Measurements from ENCODE around the gene SEMA6D. TPM values are rescaled to one million over a fixed set of nuclear protein-coding genes. Genes with fewer than 3 reads are reported as not detected.

Gene SEMA6D
- total RNA-seq, 1 donor from 2014 or later: 5.9 TPM

DNA sequence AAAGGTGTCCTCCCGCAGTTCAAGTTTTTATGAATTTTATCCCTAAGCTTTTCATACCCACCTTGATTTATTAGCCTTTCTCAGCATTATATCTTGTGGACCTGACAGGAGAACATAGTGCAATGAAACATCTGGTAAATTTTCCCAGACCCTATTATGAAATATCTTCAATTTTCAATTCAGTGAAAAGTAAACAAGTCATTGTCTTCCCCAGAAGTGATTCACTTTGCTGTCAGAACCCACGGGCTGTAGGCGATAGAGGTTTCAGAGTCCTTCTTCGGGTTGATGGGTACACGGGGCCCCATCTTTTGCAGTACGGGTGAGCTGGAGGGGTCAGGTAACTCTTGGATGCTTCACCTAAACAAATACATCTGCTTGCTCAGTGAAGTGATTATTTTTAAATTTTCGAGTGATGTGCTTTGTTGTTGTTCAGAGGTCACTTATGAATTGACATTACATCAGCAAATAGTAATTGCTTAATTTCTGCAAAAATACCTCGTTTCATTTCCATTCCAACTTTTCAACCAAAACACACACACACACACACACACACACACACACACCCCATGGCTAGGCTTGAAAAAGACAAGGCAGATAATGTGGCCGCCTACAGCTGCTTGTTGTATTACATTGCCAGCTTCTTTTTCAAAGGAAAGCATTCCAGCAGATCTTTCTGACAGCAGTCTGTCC lies 102.9 kb downstream of the SEMA6D start:
- DNase-seq (ENCODE audit: low read depth, low spot score): no peak

DNA sequence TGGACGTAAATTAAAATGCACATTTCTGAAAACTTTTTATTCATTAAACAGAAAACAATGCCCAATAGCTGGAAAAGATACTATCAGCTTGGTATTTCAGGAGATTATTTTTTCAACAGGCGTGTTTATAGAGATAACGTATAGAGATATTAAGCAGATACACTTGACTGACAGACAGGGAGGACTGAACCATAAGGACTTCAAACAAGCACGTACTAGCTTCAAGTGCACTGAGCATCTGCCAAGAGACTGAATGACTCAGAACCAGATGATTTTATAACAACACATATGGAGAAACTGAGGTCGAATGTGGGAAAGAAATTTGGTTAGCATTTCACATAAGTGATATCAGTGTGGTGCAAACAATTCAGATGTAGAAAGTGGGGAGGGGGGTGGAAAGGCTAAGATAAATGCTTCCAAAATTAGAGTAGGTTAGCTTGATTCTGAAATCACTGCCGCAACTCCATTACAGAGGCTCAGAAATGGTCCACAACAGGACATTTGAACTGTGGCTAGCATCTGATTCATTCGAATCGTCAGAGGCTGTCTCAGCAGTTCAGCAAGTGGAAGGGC lies 103.5 kb downstream of the SEMA6D start:
- DNase-seq (ENCODE audit: low read depth, low spot score): no peak

DNA sequence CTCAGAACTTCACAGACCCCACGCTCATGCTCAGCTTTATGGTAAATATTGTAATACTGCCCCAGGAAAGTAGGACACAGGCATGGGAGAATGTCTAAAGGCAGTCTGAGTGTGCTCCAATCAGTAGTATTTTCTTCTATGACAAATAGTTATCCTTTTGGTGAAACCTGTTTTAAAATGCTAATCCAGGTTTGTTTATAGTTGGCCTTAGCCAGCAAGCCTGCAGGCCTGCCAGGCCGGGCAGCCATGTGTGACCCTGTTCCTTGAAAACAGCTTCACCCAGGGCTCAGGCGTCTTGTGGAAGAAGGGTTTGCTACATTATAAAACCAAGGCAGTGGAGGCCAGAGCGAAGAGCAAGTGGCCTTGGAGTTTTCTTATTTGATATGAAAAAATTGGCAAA lies 104.7 kb downstream of the SEMA6D start:
- DNase-seq (ENCODE audit: low read depth, low spot score): no peak

All from pulmonary artery endothelial cell (primary cell).